HG02973 (cell line): ENCODE results near the gene UTP18.
"Not testable (repeated sequence)": the region's sequence is repeated elsewhere in the genome, so short reads cannot be mapped to it uniquely, and the experiment has no call there.

Experiments used
- ATAC-seq: cut with Tn5 transposase; IDR thresholded peaks from one replicate; pipeline ENCODE4 v1.9.1; 2021; ENCODE audit warnings: moderate library complexity; ENCODE audit not compliant: unreplicated experiment

Gene UTP18

GRCh38 chr17:51330861-51331503 is 70.6 kb downstream of the UTP18 start:
- ATAC-seq, result not testable (repeated sequence)

- no peak for ATAC-seq
Measured at GRCh38 chr17:51335006-51335590, 74.8 kb downstream of the UTP18 start.

GRCh38 chr17:51335883-51336822 is 75.8 kb downstream of the UTP18 start:
- no peak for ATAC-seq

GRCh38 chr17:51341457-51341856 is 81.1 kb downstream of the UTP18 start:
- no peak for ATAC-seq

- no peak for ATAC-seq
Measured at GRCh38 chr17:51342257-51342656, 81.9 kb downstream of the UTP18 start.

GRCh38 chr17:51344532-51344931 is 84.2 kb downstream of the UTP18 start:
- no peak for ATAC-seq

- no peak for ATAC-seq
Measured at GRCh38 chr17:51346218-51346982, 86.1 kb downstream of the UTP18 start.
